Measurements from ENCODE around the gene WTIP.

DNA sequence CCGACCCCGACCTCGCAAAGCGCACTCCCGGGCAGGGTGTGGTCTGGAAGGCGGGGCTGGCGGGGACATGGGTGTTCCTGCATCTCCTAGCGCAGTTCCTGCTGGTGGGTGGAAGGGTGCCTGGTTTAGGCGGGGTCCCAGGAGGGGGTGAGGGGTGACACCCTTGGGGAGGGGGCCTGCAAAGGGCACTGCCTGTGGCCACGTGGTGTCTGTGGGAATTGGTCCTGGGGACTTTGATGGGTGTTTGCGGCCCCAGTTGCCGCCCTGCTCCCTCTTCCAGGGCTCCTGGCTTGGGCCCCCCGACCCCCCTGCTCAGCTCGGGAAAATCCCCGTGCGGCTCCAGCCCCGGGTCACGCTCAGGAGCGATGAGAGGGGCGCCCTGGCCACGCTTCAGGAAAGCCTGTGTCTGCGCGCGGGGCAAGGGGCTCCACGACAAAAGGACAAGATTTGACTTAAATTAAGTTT is 19.1 kb downstream of the WTIP start:
- TF ChIP-seq POLR2A (IDR thresholded peaks at IDR 0.05) (no peak), CTCF (IDR thresholded peaks at IDR 0.05 in 4 of 5, conservative IDR thresholded peaks at IDR 0.05 in 1 of 5) (no peak)

Data from gastrocnemius medialis (tissue), 4 donors.